22Rv1 (cell line): Measurements from ENCODE around the gene ZNF341.

Experiments used
- ZFX ChIP-seq: fragments of 450-650 bp; IDR thresholded peaks from 2 replicates; pipeline ENCODE4 v1.6.1; 2017; ENCODE audit warnings: antibody characterized with exemption, borderline replicate concordance
- TF ChIP-seq, protein P1 (sequence below): fragments of 450-650 bp; IDR thresholded peaks from 2 replicates; pipeline ENCODE4 v1.5.1; 2017; ENCODE audit warnings: mild to moderate bottlenecking

DNA sequence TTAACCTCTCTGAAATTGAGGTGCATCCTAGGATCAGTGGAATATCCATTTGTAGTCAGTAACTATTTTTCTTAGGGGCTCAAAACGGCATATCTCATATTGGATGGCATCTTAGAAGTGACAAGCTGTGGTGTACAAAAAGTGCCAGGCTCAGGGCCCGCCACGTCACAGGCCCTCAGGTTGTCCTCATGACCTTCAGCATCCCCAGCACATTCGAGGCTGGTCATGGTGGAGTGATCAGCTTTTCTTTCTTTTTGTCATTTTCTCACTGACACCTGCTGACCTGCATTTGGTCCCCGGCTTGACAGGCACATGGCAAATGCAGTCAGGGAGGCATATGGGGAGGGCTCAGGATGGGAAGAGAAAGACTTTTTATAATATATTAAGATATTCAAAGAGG lies 38.5 kb upstream of the ZNF341 start:
- TF ChIP-seq, protein P1, sequence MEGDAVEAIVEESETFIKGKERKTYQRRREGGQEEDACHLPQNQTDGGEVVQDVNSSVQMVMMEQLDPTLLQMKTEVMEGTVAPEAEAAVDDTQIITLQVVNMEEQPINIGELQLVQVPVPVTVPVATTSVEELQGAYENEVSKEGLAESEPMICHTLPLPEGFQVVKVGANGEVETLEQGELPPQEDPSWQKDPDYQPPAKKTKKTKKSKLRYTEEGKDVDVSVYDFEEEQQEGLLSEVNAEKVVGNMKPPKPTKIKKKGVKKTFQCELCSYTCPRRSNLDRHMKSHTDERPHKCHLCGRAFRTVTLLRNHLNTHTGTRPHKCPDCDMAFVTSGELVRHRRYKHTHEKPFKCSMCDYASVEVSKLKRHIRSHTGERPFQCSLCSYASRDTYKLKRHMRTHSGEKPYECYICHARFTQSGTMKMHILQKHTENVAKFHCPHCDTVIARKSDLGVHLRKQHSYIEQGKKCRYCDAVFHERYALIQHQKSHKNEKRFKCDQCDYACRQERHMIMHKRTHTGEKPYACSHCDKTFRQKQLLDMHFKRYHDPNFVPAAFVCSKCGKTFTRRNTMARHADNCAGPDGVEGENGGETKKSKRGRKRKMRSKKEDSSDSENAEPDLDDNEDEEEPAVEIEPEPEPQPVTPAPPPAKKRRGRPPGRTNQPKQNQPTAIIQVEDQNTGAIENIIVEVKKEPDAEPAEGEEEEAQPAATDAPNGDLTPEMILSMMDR = no peak
- TF ChIP-seq ZFX = no peak
